ENCODE results near the gene KRTAP4-4. TPM values are rescaled to one million over a fixed set of nuclear protein-coding genes. Genes with fewer than 3 reads are reported as not detected.
A peak's percentile ranks its signal among the peaks of the same experiment; 100 is the strongest.

Gene KRTAP4-4
- total RNA-seq, 1 experiment from 2014 or later: not detected

DNA sequence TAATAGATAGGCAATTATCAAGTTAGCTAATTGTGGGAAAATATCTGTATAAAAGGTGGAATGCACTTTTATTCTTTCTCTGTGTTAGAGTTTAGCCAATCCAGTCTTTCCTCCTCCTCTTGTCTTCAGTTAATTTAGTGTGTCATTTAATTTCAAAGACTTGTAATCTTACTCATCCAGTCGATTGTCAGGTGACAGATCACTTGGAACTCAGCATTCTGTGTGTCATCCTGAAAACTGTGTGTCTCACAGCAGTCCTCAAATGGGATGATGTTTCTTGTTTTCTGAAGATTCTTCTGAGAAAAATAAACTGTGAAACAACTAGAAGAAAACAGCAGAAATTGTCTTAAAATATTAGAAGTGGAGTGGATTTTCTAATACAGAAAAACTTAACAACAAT is 24.5 kb upstream of the KRTAP4-4 start (continued):
- TF ChIP-seq, protein P1, sequence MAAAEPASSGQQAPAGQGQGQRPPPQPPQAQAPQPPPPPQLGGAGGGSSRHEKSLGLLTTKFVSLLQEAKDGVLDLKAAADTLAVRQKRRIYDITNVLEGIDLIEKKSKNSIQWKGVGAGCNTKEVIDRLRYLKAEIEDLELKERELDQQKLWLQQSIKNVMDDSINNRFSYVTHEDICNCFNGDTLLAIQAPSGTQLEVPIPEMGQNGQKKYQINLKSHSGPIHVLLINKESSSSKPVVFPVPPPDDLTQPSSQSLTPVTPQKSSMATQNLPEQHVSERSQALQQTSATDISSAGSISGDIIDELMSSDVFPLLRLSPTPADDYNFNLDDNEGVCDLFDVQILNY (CRISPR knock-in tag; IDR thresholded peaks at IDR 0.05): no peak
- TF ChIP-seq ESRRA (CRISPR knock-in tag; IDR thresholded peaks at IDR 0.05; ENCODE audit: borderline replicate concordance) (no peak), SOX15 (CRISPR knock-in tag; IDR thresholded peaks at IDR 0.05) (no peak), SP1 (CRISPR knock-in tag; conservative IDR thresholded peaks at IDR 0.05) (no peak), ZNF138 (CRISPR knock-in tag; conservative IDR thresholded peaks at IDR 0.05) (no peak), GTF2I (CRISPR knock-in tag; conservative IDR thresholded peaks at IDR 0.05) (no peak)
- TF ChIP-seq, protein P2, sequence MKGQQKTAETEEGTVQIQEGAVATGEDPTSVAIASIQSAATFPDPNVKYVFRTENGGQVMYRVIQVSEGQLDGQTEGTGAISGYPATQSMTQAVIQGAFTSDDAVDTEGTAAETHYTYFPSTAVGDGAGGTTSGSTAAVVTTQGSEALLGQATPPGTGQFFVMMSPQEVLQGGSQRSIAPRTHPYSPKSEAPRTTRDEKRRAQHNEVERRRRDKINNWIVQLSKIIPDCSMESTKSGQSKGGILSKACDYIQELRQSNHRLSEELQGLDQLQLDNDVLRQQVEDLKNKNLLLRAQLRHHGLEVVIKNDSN (CRISPR knock-in tag; IDR thresholded peaks at IDR 0.05): no peak
- TF ChIP-seq, protein P3, sequence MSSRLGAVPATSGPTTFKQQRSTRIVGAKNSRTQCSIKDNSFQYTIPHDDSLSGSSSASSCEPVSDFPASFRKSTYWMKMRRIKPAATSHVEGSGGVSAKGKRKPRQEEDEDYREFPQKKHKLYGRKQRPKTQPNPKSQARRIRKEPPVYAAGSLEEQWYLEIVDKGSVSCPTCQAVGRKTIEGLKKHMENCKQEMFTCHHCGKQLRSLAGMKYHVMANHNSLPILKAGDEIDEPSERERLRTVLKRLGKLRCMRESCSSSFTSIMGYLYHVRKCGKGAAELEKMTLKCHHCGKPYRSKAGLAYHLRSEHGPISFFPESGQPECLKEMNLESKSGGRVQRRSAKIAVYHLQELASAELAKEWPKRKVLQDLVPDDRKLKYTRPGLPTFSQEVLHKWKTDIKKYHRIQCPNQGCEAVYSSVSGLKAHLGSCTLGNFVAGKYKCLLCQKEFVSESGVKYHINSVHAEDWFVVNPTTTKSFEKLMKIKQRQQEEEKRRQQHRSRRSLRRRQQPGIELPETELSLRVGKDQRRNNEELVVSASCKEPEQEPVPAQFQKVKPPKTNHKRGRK (CRISPR knock-in tag; IDR thresholded peaks at IDR 0.05; ENCODE audit: borderline replicate concordance): no peak

DNA sequence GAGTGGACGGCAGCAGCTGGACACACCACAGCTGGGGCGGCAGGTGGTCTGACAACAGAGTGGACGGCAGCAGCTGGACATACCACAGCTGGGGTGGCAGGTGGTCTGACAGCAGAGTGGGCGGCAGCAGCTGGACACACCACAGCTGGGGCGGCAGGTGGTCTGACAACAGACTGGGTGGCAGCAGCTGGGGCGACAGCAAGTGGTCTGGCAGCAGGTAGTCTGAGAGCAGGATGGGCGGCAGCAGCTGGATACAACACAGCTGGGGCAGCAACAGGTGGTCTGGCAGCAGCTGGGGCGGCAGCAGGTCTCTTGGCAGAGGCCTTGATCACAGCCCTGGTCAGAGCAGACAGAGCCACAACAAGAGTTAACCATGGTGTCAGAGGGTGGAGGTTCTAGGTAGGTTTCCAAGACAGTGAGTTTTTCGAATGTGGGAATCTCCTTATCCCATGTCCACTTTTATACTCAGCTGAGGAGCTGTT is 24.0 kb upstream of the KRTAP4-4 start, which contains the start of gene KRTAP4-1:
Gene KRTAP4-1, minus strand, starts transcription at position 432 of the 482 bp plus-strand sequence. Its CDS starts 57 bp downstream, at position 375.
- peak; percentile 86 for TF ChIP-seq ZNF423 (CRISPR knock-in tag; IDR thresholded peaks at IDR 0.05)
- TF ChIP-seq ELF4 (CRISPR knock-in tag; IDR thresholded peaks at IDR 0.05; ENCODE audit: low read depth): no peak
- TF ChIP-seq, protein P4, sequence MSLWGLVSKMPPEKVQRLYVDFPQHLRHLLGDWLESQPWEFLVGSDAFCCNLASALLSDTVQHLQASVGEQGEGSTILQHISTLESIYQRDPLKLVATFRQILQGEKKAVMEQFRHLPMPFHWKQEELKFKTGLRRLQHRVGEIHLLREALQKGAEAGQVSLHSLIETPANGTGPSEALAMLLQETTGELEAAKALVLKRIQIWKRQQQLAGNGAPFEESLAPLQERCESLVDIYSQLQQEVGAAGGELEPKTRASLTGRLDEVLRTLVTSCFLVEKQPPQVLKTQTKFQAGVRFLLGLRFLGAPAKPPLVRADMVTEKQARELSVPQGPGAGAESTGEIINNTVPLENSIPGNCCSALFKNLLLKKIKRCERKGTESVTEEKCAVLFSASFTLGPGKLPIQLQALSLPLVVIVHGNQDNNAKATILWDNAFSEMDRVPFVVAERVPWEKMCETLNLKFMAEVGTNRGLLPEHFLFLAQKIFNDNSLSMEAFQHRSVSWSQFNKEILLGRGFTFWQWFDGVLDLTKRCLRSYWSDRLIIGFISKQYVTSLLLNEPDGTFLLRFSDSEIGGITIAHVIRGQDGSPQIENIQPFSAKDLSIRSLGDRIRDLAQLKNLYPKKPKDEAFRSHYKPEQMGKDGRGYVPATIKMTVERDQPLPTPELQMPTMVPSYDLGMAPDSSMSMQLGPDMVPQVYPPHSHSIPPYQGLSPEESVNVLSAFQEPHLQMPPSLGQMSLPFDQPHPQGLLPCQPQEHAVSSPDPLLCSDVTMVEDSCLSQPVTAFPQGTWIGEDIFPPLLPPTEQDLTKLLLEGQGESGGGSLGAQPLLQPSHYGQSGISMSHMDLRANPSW (CRISPR knock-in tag; conservative IDR thresholded peaks at IDR 0.05; ENCODE audit: low read depth): no peak
- CTCF ChIA-PET: no interaction called here
- Mint-ChIP-seq H3K4me1 (no peaks in the 10 kb centered on the region), H3K27me3 (ENCODE audit: low read depth) (no peaks in the 10 kb centered on the region), H3K9me3 (peaks cover 4% of the 10 kb centered on the region; the same call in 1 of the 2 replicates), H3K36me3 (no peaks in the 10 kb centered on the region), H3K4me3 (no peak within 1 kb of the TSS), H3K27ac (no peak within 1 kb of the TSS)
- POLR2A ChIA-PET: no interaction called here
- no peak for ATAC-seq
- DNase-seq (ENCODE audit: low spot score): no peak

DNA sequence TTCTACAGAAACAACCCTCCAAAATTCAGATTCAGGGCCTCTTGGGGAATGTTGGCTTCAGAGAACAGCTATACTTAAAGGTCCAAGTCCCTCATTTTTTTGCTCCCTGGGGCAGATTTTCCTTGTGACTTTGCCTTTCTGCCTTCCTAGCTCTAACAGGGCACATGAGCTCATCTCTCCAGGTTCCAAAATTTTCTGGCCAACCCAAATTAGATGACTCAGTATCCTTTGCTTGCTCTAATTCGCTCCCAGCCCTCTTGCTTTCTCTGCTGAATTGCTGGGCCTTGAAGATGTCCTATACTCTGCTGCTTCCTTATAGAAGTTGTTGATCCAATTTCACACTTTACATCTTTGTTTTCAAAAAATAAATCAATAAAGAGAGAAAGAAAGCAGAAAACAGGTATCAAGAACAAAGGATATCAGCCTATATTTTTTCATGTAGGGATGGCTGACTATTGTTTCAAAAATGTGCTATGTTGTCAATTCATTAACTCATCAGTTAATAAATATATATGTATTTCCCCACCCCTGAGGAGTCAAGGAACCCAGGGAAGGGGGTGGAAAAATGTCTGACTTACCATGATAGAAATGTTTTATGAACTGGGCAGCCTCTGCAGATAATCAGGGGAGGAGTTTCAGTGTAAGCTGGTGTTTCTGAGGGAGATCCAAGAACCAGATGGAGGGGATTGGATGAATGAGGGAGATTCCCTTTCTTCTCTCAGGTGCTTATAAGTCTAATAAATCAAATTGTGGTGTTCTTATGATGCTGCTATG is 18.5 kb upstream of the KRTAP4-4 start:
- ChIA-PET POLR2A (no interaction called here), CTCF (interaction anchor here (1.5 kb wide), 1 partner anchor 316 kb away, joined by 3 read pairs; no protein-coding TSS in a partner anchor)
- TF ChIP-seq CREB1 (CRISPR knock-in tag; IDR thresholded peaks at IDR 0.05) (no peak), HMGA2 (CRISPR knock-in tag; IDR thresholded peaks at IDR 0.05) (no peak)
- TF ChIP-seq, protein P4 (CRISPR knock-in tag; conservative IDR thresholded peaks at IDR 0.05; ENCODE audit: low read depth): no peak
- TF ChIP-seq, protein P5, sequence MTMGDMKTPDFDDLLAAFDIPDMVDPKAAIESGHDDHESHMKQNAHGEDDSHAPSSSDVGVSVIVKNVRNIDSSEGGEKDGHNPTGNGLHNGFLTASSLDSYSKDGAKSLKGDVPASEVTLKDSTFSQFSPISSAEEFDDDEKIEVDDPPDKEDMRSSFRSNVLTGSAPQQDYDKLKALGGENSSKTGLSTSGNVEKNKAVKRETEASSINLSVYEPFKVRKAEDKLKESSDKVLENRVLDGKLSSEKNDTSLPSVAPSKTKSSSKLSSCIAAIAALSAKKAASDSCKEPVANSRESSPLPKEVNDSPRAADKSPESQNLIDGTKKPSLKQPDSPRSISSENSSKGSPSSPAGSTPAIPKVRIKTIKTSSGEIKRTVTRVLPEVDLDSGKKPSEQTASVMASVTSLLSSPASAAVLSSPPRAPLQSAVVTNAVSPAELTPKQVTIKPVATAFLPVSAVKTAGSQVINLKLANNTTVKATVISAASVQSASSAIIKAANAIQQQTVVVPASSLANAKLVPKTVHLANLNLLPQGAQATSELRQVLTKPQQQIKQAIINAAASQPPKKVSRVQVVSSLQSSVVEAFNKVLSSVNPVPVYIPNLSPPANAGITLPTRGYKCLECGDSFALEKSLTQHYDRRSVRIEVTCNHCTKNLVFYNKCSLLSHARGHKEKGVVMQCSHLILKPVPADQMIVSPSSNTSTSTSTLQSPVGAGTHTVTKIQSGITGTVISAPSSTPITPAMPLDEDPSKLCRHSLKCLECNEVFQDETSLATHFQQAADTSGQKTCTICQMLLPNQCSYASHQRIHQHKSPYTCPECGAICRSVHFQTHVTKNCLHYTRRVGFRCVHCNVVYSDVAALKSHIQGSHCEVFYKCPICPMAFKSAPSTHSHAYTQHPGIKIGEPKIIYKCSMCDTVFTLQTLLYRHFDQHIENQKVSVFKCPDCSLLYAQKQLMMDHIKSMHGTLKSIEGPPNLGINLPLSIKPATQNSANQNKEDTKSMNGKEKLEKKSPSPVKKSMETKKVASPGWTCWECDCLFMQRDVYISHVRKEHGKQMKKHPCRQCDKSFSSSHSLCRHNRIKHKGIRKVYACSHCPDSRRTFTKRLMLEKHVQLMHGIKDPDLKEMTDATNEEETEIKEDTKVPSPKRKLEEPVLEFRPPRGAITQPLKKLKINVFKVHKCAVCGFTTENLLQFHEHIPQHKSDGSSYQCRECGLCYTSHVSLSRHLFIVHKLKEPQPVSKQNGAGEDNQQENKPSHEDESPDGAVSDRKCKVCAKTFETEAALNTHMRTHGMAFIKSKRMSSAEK (CRISPR knock-in tag; IDR thresholded peaks at IDR 0.05; ENCODE audit: borderline replicate concordance): no peak
- no peaks in the 10 kb centered on the region for H3K9me3 Mint-ChIP-seq
- no peak for DNase-seq (ENCODE audit: low spot score)
- H3K4me3 Mint-ChIP-seq: no peak overlapping the region
- no peaks in the 10 kb centered on the region for H3K36me3 Mint-ChIP-seq
- no peak overlapping the region for H3K27ac Mint-ChIP-seq
- no peak for ATAC-seq
- no peaks in the 10 kb centered on the region for H3K4me1 Mint-ChIP-seq
- H3K27me3 Mint-ChIP-seq (ENCODE audit: low read depth): no peaks in the 10 kb centered on the region; the same call in 1 of the 2 replicates
